Activated naive CD4-positive, alpha-beta T cell treated with anti-CD3 and anti-CD28 coated beads for 36 hours (primary cell): ENCODE data around the gene EAPP. TPM values are rescaled to one million over a fixed set of nuclear protein-coding genes. Genes with fewer than 3 reads are reported as not detected.
"Not testable (repeated sequence)": the region's sequence is repeated elsewhere in the genome, so short reads cannot be mapped to it uniquely, and the experiment has no call there.

Experiments
- CTCF ChIA-PET: fragments of 350-600 bp; sonication (Branson Sonifier 250); formaldehyde crosslinking; loops from one replicate; lab custom pipeline; 2021; ENCODE audit warnings: antibody characterized with exemption; lab: Charles Lee
- DNase-seq: peaks from one replicate; pipeline ENCODE4 v3.0.0-alpha.2; 2020
- H3K27ac Mint-ChIP-seq: one replicate; pipeline ENCODE4 v1.8.0; 2021; ENCODE audit warnings: mild to moderate bottlenecking, mixed read lengths
- H3K27me3 Mint-ChIP-seq: one replicate; pipeline ENCODE4 v1.8.0; 2021; ENCODE audit warnings: low read depth, mixed read lengths
- H3K36me3 Mint-ChIP-seq: one replicate; pipeline ENCODE4 v1.8.0; 2021; ENCODE audit warnings: low read depth, mixed read lengths
- H3K4me1 Mint-ChIP-seq: one replicate; pipeline ENCODE4 v1.8.0; 2021; ENCODE audit warnings: low read depth, mixed read lengths
- H3K4me3 Mint-ChIP-seq: one replicate; pipeline ENCODE4 v1.8.0; 2021; ENCODE audit warnings: mild to moderate bottlenecking, moderate library complexity, mixed read lengths
- H3K9me3 Mint-ChIP-seq: one replicate; pipeline ENCODE4 v1.8.0; 2021; ENCODE audit warnings: mixed read lengths
- intact Hi-C: fragments of 100-400 bp; cut with micrococcal nuclease; formaldehyde crosslinking; loops from one replicate; pipeline ENCODE4 v1.15.1; 2023
- total RNA-seq, 2 experiments: library from RNA; stranded (reverse); gene quantifications; one replicate each; pipeline ENCODE4 v1.2.3, GENCODE V29; 2021

The EAPP gene, protein sequence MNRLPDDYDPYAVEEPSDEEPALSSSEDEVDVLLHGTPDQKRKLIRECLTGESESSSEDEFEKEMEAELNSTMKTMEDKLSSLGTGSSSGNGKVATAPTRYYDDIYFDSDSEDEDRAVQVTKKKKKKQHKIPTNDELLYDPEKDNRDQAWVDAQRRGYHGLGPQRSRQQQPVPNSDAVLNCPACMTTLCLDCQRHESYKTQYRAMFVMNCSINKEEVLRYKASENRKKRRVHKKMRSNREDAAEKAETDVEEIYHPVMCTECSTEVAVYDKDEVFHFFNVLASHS
- total RNA-seq, result 10 to 100 TPM; 34.0 to 35.4 TPM

DNA sequence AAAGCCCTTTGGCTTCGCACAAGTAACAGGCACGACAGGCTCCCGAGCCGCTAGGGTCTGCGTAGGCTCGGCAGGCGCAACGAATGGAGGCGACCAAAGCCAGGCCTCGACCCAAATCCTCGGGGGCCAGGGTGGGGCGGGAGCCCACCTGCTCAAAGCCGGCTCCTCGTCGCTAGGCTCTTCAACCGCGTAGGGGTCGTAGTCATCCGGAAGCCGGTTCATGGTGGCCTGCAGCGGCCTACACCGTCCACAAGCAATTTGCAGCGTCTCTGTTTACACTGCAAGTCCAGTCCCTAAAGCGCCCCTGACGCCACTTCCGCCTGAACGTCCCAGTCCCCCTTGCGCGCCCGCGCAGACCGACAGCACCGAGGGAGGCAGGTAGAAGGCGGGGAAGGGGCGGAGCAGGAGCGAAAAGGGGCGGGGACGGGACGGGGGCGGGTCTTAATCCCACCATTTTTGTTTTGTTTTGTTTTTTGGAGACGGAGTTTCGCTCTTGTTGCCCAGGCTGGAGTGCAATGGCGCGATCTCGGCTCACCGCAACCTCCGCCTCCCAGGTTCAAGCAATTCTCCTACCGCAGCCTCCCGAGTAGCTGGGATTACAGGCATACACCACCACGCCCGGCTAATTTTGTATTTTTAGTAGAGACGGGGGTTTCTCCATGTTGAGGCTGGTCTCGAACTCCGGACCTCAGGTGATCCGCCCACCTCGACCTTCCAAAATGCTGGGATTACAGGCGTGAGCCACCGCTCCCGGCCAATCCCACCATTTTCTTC, at the start of gene EAPP:
Gene EAPP, minus strand, starts transcription at position 295 of the 774 bp plus-strand sequence. Its CDS starts 73 bp downstream, at position 222.
- peaks cover 1% of the 10 kb centered on the region for H3K36me3 Mint-ChIP-seq
- intact Hi-C loops, result loop anchor here (5.0 to 10.0 kb wide), 10 partner anchors 77 to 1783 kb away; partner anchors contain the start of genes BRMS1L, FAM177A1, MBIP and PPP2R3C
- peak; percentile 98 for DNase-seq
- CTCF ChIA-PET, result no interaction called here
- H3K27me3 Mint-ChIP-seq, result no peaks in the 10 kb centered on the region
- peaks cover 32% of the 10 kb centered on the region for H3K4me1 Mint-ChIP-seq
- H3K27ac Mint-ChIP-seq, result peak within 1 kb of the TSS; percentile 98
- H3K9me3 Mint-ChIP-seq, result no peaks in the 10 kb centered on the region
- H3K4me3 Mint-ChIP-seq, result peak within 1 kb of the TSS; percentile 95

DNA sequence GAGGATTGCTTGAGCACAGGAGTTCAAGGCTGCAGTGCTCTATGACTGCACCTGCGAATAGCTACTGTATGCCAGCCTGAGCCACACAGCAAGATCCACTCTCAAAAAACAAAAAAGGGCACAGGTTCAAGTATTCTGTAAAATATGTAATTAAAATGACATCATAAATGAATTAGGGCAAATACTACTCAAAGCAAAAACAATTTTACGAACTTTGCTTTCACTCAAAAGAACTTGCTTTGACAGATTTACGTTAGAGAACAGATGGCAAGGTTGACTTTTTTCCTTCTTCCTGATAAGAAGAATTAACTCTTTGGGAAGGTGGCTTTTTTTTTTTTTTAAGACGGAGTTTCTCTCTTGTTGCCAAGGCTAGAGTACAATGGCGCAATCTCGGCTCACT, 44.0 kb upstream of the EAPP start:
- Mint-ChIP-seq H3K4me3 (no peak overlapping the region), H3K36me3 (peaks cover 28% of the 10 kb centered on the region), H3K27ac (no peak overlapping the region), H3K9me3 (no peaks in the 10 kb centered on the region), H3K27me3 (no peaks in the 10 kb centered on the region), H3K4me1 (peaks cover 3% of the 10 kb centered on the region)
- no peak for DNase-seq
- intact Hi-C loops, result no loop called here
- CTCF ChIA-PET, result no interaction called here

DNA sequence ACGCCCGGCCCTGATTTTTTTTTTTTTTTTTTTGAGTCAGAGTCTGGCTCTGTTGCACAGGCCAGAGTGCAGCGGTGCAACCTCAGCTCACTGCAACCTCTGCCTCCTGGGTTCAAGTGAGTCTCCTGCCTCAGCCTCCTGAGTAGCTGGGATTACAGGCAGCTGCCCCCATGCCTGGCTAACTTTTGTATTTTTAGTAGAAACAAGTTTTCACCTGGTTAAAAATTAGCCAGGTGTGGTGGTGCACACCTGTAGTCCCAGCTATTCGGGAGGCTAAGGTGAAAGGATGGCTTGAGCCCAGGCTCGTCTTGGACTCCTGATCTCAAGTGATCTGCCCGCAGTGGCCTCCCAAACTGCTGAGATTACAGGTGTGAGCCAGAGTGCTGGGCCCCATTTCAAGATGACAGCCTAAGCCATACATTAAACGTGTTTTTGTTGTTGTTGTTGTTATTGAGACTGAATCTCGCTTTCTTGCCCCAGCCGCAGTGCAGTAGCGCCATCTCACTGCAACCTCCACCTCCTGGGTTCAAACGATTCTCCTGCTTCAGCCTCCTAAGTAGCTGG, 42.7 kb upstream of the EAPP start:
- Mint-ChIP-seq H3K27ac (no peak overlapping the region), H3K9me3 (no peaks in the 10 kb centered on the region), H3K4me3 (no peak overlapping the region), H3K27me3 (no peaks in the 10 kb centered on the region), H3K4me1 (peaks cover 3% of the 10 kb centered on the region), H3K36me3 (peaks cover 23% of the 10 kb centered on the region)
- CTCF ChIA-PET, result no interaction called here
- intact Hi-C loops, result no loop called here
- no peak for DNase-seq

DNA sequence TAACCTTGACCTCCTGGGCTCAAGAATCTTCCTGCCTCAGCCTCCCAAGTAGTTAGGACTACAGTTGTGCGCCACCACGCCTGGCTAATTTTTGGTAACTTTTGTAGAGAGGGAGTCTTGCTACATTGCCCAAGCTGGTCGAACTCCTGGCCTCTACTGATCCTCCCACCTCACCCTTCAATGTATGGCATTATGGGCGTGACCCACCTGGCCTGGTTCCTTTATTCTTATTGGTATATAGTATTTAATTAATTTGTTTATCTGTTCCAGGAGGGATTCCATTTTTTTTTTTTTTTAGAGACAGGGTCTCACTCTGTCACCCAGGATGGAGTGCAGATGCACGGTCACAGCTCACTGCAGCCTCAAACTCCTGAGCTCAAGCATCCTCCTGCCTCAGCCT, 40.9 kb upstream of the EAPP start:
- peaks cover 3% of the 10 kb centered on the region for H3K4me1 Mint-ChIP-seq
- DNase-seq, result no peak
- peaks cover 23% of the 10 kb centered on the region for H3K36me3 Mint-ChIP-seq
- CTCF ChIA-PET, result interaction anchor here (0.7 kb wide), 1 partner anchor 185 kb away, joined by 3 read pairs; no protein-coding TSS in a partner anchor
- H3K27me3 Mint-ChIP-seq, result no peaks in the 10 kb centered on the region
- no peaks in the 10 kb centered on the region for H3K9me3 Mint-ChIP-seq
- peak overlapping the region; percentile 59 for H3K27ac Mint-ChIP-seq
- intact Hi-C loops, result no loop called here
- H3K4me3 Mint-ChIP-seq, result no peak overlapping the region

DNA sequence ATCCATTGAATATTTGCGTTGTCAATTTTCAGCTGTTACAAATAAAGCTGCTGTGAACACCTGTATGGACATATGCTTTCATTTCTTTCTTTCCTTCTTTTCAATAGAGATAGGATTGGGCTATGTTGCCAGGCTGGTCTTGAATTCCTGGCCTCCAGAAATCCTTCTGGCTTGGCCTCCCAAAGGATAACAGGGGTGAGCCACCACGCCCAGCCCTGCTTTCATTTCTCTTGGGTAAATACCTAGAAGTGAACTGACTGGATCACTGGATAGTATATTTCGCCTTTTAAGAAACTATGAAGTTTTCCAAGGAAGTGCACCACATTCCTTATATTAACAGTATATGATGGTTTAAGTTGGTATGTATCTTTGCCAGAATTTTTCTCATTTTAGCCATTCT, 32.3 kb upstream of the EAPP start:
- intact Hi-C loops, result no loop called here
- H3K4me3 Mint-ChIP-seq, result no peak overlapping the region
- no peaks in the 10 kb centered on the region for H3K27me3 Mint-ChIP-seq
- H3K27ac Mint-ChIP-seq, result no peak overlapping the region
- CTCF ChIA-PET, result no interaction called here
- DNase-seq, result no peak
- peaks cover 20% of the 10 kb centered on the region for H3K36me3 Mint-ChIP-seq
- no peaks in the 10 kb centered on the region for H3K4me1 Mint-ChIP-seq
- H3K9me3 Mint-ChIP-seq, result no peaks in the 10 kb centered on the region

DNA sequence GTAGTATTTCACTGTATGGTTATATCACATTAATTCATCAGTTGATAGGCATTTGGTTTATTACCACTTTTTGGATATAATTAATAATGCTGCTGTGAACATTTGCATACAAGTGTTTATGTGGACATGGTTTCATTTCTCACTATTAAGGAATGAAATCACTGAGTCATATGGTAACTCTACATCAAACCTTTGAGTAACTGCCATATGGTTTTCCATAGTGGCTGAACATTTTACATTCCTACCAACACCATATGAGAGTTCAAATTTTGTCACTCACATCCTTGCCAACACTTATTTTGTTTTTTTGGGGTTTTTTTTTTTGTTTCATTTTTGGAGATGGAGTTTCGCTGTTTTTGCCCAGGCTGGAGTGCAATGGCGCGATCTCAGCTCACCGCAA, 30.2 kb upstream of the EAPP start:
- intact Hi-C loops, result no loop called here
- Mint-ChIP-seq H3K27ac (peak overlapping the region; percentile 30), H3K36me3 (peaks cover 22% of the 10 kb centered on the region), H3K4me1 (no peaks in the 10 kb centered on the region), H3K27me3 (no peaks in the 10 kb centered on the region), H3K9me3 (no peaks in the 10 kb centered on the region), H3K4me3 (no peak overlapping the region)
- DNase-seq, result no peak
- CTCF ChIA-PET, result interaction anchor here (1.1 to 1.2 kb wide), 2 partner anchors 20 to 153 kb away, joined by 3 to 4 read pairs; no protein-coding TSS in a partner anchor

DNA sequence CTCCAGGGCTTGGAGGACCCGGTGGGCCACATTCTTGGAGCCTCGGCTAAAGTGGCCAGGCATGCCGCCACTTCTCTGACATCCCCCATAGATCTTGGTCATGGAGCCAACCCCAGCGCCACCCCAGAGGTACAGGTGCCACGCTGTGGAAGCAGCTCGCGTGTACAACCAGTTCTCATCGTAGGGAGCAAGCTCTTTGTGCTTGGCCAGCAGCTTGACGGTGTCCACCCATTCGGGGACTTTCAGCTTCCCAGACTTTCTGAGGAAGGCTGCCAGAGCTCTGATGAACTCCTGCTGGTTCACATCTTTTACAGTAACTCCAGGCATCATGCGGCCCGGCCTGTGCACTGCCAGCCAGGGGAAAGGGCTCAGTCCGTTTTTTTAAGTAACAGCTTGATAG, 29.3 kb upstream of the EAPP start:
- Mint-ChIP-seq H3K9me3 (no peaks in the 10 kb centered on the region), H3K27me3 (no peaks in the 10 kb centered on the region), H3K27ac (no peak overlapping the region), H3K4me1 (no peaks in the 10 kb centered on the region), H3K36me3 (peaks cover 22% of the 10 kb centered on the region), H3K4me3 (no peak overlapping the region)
- CTCF ChIA-PET, result interaction anchor here (0.6 to 1.2 kb wide), 3 partner anchors 19 to 161 kb away, joined by 3 to 4 read pairs (median 3); no protein-coding TSS in a partner anchor
- intact Hi-C loops, result no loop called here
- no peak for DNase-seq

DNA sequence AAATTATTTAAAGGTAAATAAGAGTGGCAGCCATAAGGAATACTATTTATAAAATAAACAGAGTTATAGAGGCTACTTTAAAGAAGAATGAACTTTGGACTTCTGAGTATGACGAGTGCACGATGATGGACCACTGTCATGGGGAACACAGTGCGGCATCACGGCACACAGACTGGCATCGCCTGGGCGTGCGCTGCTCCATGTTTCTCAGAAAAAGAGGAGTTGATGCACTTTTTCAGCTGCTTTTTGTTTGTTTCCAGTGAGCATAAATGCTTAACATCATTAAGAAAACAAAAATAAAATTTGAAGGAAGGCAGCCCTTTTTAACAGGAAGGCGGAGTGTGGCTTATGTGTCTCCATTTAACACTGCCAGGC, 23.3 kb upstream of the EAPP start:
- Mint-ChIP-seq H3K9me3 (no peaks in the 10 kb centered on the region), H3K36me3 (peaks cover 8% of the 10 kb centered on the region), H3K4me3 (no peak overlapping the region), H3K27ac (no peak overlapping the region), H3K4me1 (no peaks in the 10 kb centered on the region), H3K27me3 (no peaks in the 10 kb centered on the region)
- intact Hi-C loops, result no loop called here
- CTCF ChIA-PET, result no interaction called here
- no peak for DNase-seq

DNA sequence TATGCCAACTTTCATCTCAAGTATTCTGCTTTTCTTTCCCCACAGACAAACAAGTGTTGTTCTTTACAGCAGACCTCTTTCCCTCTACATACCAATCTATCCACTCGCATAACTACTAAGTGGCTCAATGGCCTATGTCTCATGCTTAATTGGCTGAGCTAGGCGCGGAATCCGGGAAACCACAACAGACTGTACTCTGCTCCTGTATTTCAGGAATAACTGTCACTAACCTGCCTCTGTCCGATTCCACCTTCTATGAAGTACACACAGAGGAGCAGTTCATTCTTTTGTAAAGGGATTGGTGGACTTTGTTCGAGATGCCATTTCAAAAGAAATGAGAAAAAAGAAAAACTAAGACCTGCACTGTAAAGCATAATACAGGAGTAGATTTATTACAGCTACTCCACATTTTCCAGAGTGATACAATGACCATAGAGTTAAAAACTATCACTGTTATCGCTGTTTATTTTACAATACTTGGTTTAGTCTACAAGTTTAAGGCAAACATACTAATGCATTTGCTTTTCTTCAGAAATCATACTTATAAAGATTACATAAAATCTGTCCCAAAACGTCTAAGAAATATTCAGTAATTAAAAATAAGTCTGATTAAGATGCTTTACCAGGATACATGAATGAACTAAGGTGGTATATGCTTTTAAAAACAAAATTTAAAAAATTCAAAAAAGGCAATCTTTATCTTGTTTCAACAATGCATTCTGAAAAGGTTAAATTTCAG, 22.7 kb upstream of the EAPP start:
- H3K9me3 Mint-ChIP-seq, H3K27ac Mint-ChIP-seq, H3K27me3 Mint-ChIP-seq, CTCF ChIA-PET, DNase-seq, intact Hi-C loops, H3K4me3 Mint-ChIP-seq, H3K4me1 Mint-ChIP-seq, H3K36me3 Mint-ChIP-seq: not testable (repeated sequence)

DNA sequence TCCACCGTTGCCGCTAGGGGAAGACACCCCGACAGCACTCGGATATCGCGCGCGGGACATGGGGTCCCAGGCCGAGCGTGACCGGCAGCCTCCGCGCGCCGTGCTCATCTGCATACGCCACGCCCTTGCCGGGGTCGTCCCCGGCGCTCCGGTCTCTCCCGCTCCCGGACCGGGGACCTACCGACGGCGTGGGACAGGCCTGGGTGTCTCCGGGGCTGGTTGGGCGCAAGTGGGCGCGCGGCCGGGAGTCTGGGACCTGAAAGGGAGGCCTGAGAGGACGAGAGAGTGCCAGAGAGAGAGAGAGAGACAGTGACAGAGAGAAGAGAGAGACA, 17.0 kb upstream of the EAPP start:
- DNase-seq, H3K27ac Mint-ChIP-seq, H3K4me3 Mint-ChIP-seq, H3K27me3 Mint-ChIP-seq, intact Hi-C loops, H3K36me3 Mint-ChIP-seq, H3K9me3 Mint-ChIP-seq, CTCF ChIA-PET: not testable (repeated sequence)
- peaks cover 15% of the 10 kb centered on the region for H3K4me1 Mint-ChIP-seq

DNA sequence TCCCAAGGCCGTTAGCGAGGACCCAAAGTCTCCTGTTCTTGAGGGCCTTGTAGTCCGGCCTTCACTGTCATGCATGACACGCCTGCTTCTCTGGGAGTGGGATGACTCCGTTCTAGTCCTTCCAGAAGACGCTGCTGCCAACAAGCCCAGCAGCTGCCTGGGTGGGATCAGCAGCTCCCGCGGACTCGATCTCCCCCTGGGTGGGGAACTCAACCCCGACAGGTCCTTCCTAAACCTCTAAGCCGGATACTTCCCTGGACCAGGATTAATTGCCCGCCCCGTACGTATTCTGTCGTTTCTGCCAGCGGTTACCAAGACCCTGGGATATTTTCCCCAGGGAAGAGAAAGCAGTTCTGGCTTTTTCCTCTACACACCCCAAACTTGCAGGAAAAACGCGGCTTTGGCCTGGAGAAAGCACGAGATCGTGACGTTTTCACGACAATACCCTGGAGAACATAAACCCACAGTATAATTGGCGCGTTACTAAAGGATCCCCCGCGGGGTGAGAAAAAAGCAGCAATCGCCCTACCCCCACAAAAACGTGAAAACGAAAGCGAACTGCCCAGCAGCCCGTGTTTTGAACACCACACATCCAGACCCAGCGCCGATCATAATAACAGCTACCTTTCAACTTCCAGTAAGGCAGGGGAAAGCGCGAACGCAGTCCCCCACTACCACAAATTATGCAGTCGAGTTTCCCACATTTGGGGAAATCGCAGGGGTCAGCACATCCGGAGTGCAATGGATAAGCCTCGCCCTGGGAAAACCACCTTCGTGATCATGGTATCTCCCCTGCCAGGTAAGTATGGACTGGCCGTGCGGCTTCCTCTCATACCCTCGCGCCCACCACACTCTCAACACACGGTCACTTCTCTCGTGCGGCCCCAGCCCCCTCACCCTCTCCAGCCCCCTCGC, 16.3 kb upstream of the EAPP start:
- H3K27ac Mint-ChIP-seq, intact Hi-C loops, DNase-seq, H3K36me3 Mint-ChIP-seq, H3K4me3 Mint-ChIP-seq, H3K9me3 Mint-ChIP-seq, CTCF ChIA-PET, H3K27me3 Mint-ChIP-seq: not testable (repeated sequence)
- H3K4me1 Mint-ChIP-seq, result peaks cover 15% of the 10 kb centered on the region
